NOMO-1 (cell line): ENCODE measurements around the gene ZNF133.
A peak's percentile ranks its signal among the peaks of the same experiment; 100 is the strongest.
"Not testable (repeated sequence)": the region's sequence is repeated elsewhere in the genome, so short reads cannot be mapped to it uniquely, and the experiment has no call there.

ENCODE experiments used
- DNase-seq, 2 experiments: peaks; one replicate each; lab custom pipeline; 2025; ENCODE audit not compliant: unreplicated experiment in 2 of 2; lab: John Stamatoyannopoulos, UW

Gene ZNF133

GRCh38 chr20:18287915-18288748 is at the start of gene ZNF133:
Gene ZNF133 (plus strand): TSS chr20:18288527. CDS start chr20:18305687, 17,160 bp downstream.
- DNase-seq, result peak; percentile 87 to 93

GRCh38 chr20:18240997-18241396 is 47.3 kb upstream of the ZNF133 start:
- DNase-seq, result no peak

GRCh38 chr20:18243802-18244201 is 44.5 kb upstream of the ZNF133 start:
- DNase-seq, result no peak

- DNase-seq, result not testable (repeated sequence)
Observed at GRCh38 chr20:18248545-18248944, 39.8 kb upstream of the ZNF133 start.

GRCh38 chr20:18250217-18250616 is 38.1 kb upstream of the ZNF133 start:
- DNase-seq, result no peak

- no peak for DNase-seq
Observed at GRCh38 chr20:18252597-18253451, 35.5 kb upstream of the ZNF133 start.

GRCh38 chr20:18254615-18255014 is 33.7 kb upstream of the ZNF133 start:
- no peak for DNase-seq

GRCh38 chr20:18255526-18255925 is 32.8 kb upstream of the ZNF133 start:
- no peak for DNase-seq

- no peak for DNase-seq
Observed at GRCh38 chr20:18256440-18257090, 31.8 kb upstream of the ZNF133 start.

GRCh38 chr20:18258126-18258860 is 30.0 kb upstream of the ZNF133 start:
- no peak for DNase-seq

- no peak for DNase-seq
Observed at GRCh38 chr20:18259730-18260129, 28.6 kb upstream of the ZNF133 start.

GRCh38 chr20:18263723-18264122 is 24.6 kb upstream of the ZNF133 start:
- no peak for DNase-seq

- no peak for DNase-seq
Observed at GRCh38 chr20:18265441-18265840, 22.9 kb upstream of the ZNF133 start.

GRCh38 chr20:18266282-18266681 is 22.0 kb upstream of the ZNF133 start:
- DNase-seq, result no peak

- DNase-seq, result no peak
Observed at GRCh38 chr20:18267815-18268214, 20.5 kb upstream of the ZNF133 start.

- no peak for DNase-seq
Observed at GRCh38 chr20:18271160-18271559, 17.2 kb upstream of the ZNF133 start.

GRCh38 chr20:18272451-18272850 is 15.9 kb upstream of the ZNF133 start:
- peak; percentile 63 to 64 for DNase-seq

- no peak for DNase-seq
Observed at GRCh38 chr20:18273738-18274137, 14.6 kb upstream of the ZNF133 start.

- DNase-seq, result not testable (repeated sequence)
Observed at GRCh38 chr20:18275960-18276359, 12.4 kb upstream of the ZNF133 start.

- DNase-seq, result peak; percentile 55 to 58
Observed at GRCh38 chr20:18276821-18277220, 11.5 kb upstream of the ZNF133 start.
